ENCODE data around the gene TSPAN4. TPM values are rescaled to one million over a fixed set of nuclear protein-coding genes. Genes with fewer than 3 reads are reported as not detected.

The TSPAN4 gene
- total and polyA plus RNA-seq, 10 of the 15 experiments (the other 5 are each of a cell fraction or from before 2014, with no cell fraction given): 0.37 to 14.0 (median 8.5) TPM; not detected in 1

DNA sequence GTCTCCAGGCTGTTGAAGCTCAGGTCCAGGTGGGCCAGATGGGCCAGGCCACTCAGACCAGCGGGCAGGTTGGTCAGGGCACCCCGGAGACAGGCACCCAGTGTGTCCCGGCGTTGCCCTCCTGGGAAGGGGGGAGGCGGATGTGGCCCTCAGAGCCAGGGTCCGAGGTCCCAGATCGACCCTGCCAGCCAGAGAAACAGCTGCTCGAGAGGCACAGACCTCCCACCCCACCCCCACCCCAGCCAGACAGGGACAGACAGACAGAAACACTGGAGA lies 39.2 kb upstream of the TSPAN4 start (continued):
- TF ChIP-seq NKRF (conservative IDR thresholded peaks at IDR 0.05): no peak
- TF ChIP-seq SREBF1 (IDR thresholded peaks at IDR 0.05; ENCODE audit: low read length): no peak

- no peak for ATAC-seq
- ChIA-PET POLR2A (interaction anchor here (2.7 kb wide), 1 partner anchor 16 kb away, joined by 9 read pairs; the partner anchor contains the start of gene PNPLA2), SMC1A (ENCODE audit: uncharacterized antibody, unreplicated experiment) (no interaction called here), CTCF (no interaction called here), RAD21 (ENCODE audit: unreplicated experiment) (interaction anchor here (0.5 kb wide), 1 partner anchor 220 kb away, joined by 3 read pairs; no protein-coding TSS in a partner anchor)
- Histone ChIP-seq H3K36me3 (ENCODE audit: control insufficient read depth in 2 of 2, insufficient read depth in 2 of 2, low read length in 1 of 2) (peaks cover 0 to 10% of the 10 kb centered on the region in 2 experiments; a peak in 2 of 4 replicates), H3K27ac (ENCODE audit: control insufficient read depth, insufficient read depth) (peak overlapping the region; percentile 72), H3K9me3 (replicated peaks; ENCODE audit: control insufficient read depth, insufficient read depth, low read length) (no peaks in the 10 kb centered on the region), H3K27me3 (replicated peaks in 1 of 2; ENCODE audit: control insufficient read depth in 2 of 2, insufficient read depth in 2 of 2, low read length in 1 of 2) (no peaks in the 10 kb centered on the region), H3K4me2 (ENCODE audit: control insufficient read depth, insufficient read depth) (peak overlapping the region; percentile 95), H3K4me1 (ENCODE audit: control insufficient read depth, insufficient read depth, low read length) (peaks cover 12% of the 10 kb centered on the region), H3K4me3 (peak overlapping the region; percentile 90), H4K20me1 (ENCODE audit: control insufficient read depth, insufficient read depth) (no peaks in the 10 kb centered on the region), H3K79me2 (ENCODE audit: control insufficient read depth, insufficient read depth, low read length) (peaks cover 19% of the 10 kb centered on the region), H3K9ac (ENCODE audit: control insufficient read depth, insufficient read depth, low read length) (peak overlapping the region; percentile 90), H2AFZ (ENCODE audit: control insufficient read depth, low read depth, low read length) (no peak overlapping the region; the same call in 1 of the 2 replicates)
- BruUV-seq (replicated peaks): no TSS peak
- FAIRE-seq: no peak
- TF ChIP-seq CEBPB (IDR thresholded peaks at IDR 0.05; ENCODE audit: borderline replicate concordance in 1 of 2, low read depth in 2 of 2, low read length in 2 of 2): no peak
- intact Hi-C loops (cut with micrococcal nuclease; ENCODE audit: unreplicated experiment) (no loop called here), in situ Hi-C loops (cut with MboI) (loop anchor here (25.0 kb wide), 1 partner anchor 1583 kb away; the partner anchor contains the start of gene CD81)
- WGBS (ENCODE audit: insufficient coverage, insufficient replicate concordance, low lambda C conversion rate, missing lambda C conversion rate): 52% methylated on average over 24 of the region's 26 CpGs
- no peak for DNase-seq (ENCODE audit: low read depth, low spot score)
These were observed 38.7 kb upstream of the TSPAN4 start for GRCh38 chr11:803770-804598.
